ENCODE data around the gene ELFN1. TPM values are rescaled to one million over a fixed set of nuclear protein-coding genes. Genes with fewer than 3 reads are reported as not detected.
A peak's percentile ranks its signal among the peaks of the same experiment; 100 is the strongest.

ELFN1 gene
- total and polyA plus RNA-seq, 8 donors: 0.19 to 4.3 (median 0.53) TPM; not detected in 1

GRCh38 chr7:1689311-1689710, 19.2 kb downstream of the ELFN1 start:
- 73 to 88% (median 80%) methylated on average over 3 of the region's 3 CpGs for WGBS, 5 donors
- peaks cover 0 to 12% (median 0%) of the 10 kb centered on the region in 4 donors for H3K4me1 ChIP-seq
- peaks cover 0 to 11% (median 9%) of the 10 kb centered on the region in 4 donors for H3K9me3 ChIP-seq
- no peaks in the 10 kb centered on the region for H3K36me3 ChIP-seq
- peak in 1 of 2 donors; percentile 15 for DNase-seq
- TF ChIP-seq CTCF (IDR thresholded peaks at IDR 0.05) (no peak), EP300 (IDR thresholded peaks at IDR 0.05) (no peak)
- no peak overlapping the region for H3K4me3 ChIP-seq
- no peak overlapping the region for H3K27ac ChIP-seq
- peaks cover 0 to 37% (median 0%) of the 10 kb centered on the region in 3 donors for H3K27me3 ChIP-seq
- intact Hi-C loops (cut with DNase I; ENCODE audit: low total_unique reads): no loop called here

GRCh38 chr7:1690359-1690958, 20.4 kb downstream of the ELFN1 start:
- no peak for TF ChIP-seq POLR2AphosphoS5 (IDR thresholded peaks at IDR 0.05)
- TF ChIP-seq POLR2A (IDR thresholded peaks at IDR 0.05): no peak
- TF ChIP-seq EP300 (IDR thresholded peaks at IDR 0.05): no peak
- no peak for TF ChIP-seq CTCF (IDR thresholded peaks at IDR 0.05)
- Histone ChIP-seq H3K36me3 (no peaks in the 10 kb centered on the region), H3K27ac (no peak overlapping the region), H3K4me1 (peaks cover 0 to 12% (median 0%) of the 10 kb centered on the region in 4 donors), H3K27me3 (peaks cover 0 to 48% (median 8%) of the 10 kb centered on the region in 3 donors), H3K9me3 (peaks cover 0 to under 1% (median 0%) of the 10 kb centered on the region in 4 donors), H3K4me3 (no peak overlapping the region)
- intact Hi-C loops (cut with DNase I; ENCODE audit: low total_unique reads): no loop called here
- DNase-seq: no peak
- 65 to 100% (median 98%) methylated on average over 1 of the region's 1 CpG for WGBS, 5 donors

- no peak overlapping the region for H3K27ac ChIP-seq
- DNase-seq: peak in 1 of 2 donors; percentile 17
- TF ChIP-seq POLR2AphosphoS5 (IDR thresholded peaks at IDR 0.05) (no peak), POLR2A (IDR thresholded peaks at IDR 0.05) (no peak), CTCF (IDR thresholded peaks at IDR 0.05) (no peak), EP300 (IDR thresholded peaks at IDR 0.05) (no peak)
- H3K27me3 ChIP-seq: peaks cover 0 to 48% (median 8%) of the 10 kb centered on the region in 3 donors
- peaks cover 0 to 12% (median 0%) of the 10 kb centered on the region in 4 donors for H3K4me1 ChIP-seq
- no peak overlapping the region for H3K4me3 ChIP-seq
- 87 to 92% (median 90%) methylated on average over 6 to 8 of the region's 8 CpGs for WGBS, 5 donors
- no peaks in the 10 kb centered on the region for H3K36me3 ChIP-seq
- no peaks in the 10 kb centered on the region for H3K9me3 ChIP-seq
- intact Hi-C loops (cut with DNase I; ENCODE audit: low total_unique reads): no loop called here
Measured at GRCh38 chr7:1691096-1691495, 21.0 kb downstream of the ELFN1 start.

GRCh38 chr7:1691601-1692514, 21.8 kb downstream of the ELFN1 start:
- 70 to 83% (median 77%) methylated on average over 25 to 27 of the region's 27 CpGs for WGBS, 5 donors
- peak overlapping the region in 1 of 5 donors; percentile 55 for H3K27ac ChIP-seq
- H3K4me1 ChIP-seq: peaks cover 0 to 12% (median 0%) of the 10 kb centered on the region in 4 donors
- TF ChIP-seq EP300 (IDR thresholded peaks at IDR 0.05) (no peak), CTCF (IDR thresholded peaks at IDR 0.05) (no peak), POLR2A (IDR thresholded peaks at IDR 0.05) (no peak), POLR2AphosphoS5 (IDR thresholded peaks at IDR 0.05) (no peak)
- peaks cover 0 to 50% (median 8%) of the 10 kb centered on the region in 3 donors for H3K27me3 ChIP-seq
- intact Hi-C loops (cut with DNase I; ENCODE audit: low total_unique reads): no loop called here
- DNase-seq: peak; percentile 23 to 63
- H3K4me3 ChIP-seq: no peak overlapping the region
- no peaks in the 10 kb centered on the region for H3K36me3 ChIP-seq
- no peaks in the 10 kb centered on the region for H3K9me3 ChIP-seq
